HCT116 (cell line): ENCODE data around the gene SLFN14. TPM values are rescaled to one million over a fixed set of nuclear protein-coding genes. Genes with fewer than 3 reads are reported as not detected.

Experiments used
- ATAC-seq: fragments of 200-7000 bp; cut with Tn5 transposase; 2 replicates; pipeline ENCODE4 v1.9.1; 2020; ENCODE audit warnings: mild to moderate bottlenecking, moderate library complexity
- BruUV-seq: library from RNA; stranded (reverse); fragments of 400-500 nt; replicated peaks from 2 replicates; lab custom pipeline; 2021; lab: Mats Ljungman, UMichigan
- CTCF ChIA-PET: fragments of 300-600 bp; sonication (Branson Sonifier 250); formaldehyde crosslinking; loops from one replicate; lab custom pipeline; 2021; ENCODE audit warnings: antibody characterized with exemption; lab: Charles Lee
- POLR2A ChIA-PET: fragments of 300-600, 350-600 bp; sonication (Branson Sonifier 250); formaldehyde crosslinking; loops from one replicate; lab custom pipeline; 2021; ENCODE audit warnings: antibody characterized with exemption; lab: Charles Lee
- RAD21 ChIA-PET, 2 experiments: fragments of 300-600 bp; sonication (Branson Sonifier 250); formaldehyde crosslinking; loops; one replicate each; lab custom pipeline; 2023; ENCODE audit warnings: low total read pairs in 2 of 2; ENCODE audit not compliant: uncharacterized antibody in 2 of 2, unreplicated experiment in 2 of 2, low non-redundant PET in 1 of 2; lab: Charles Lee
- DNase-seq: peaks from one replicate; pipeline ENCODE4 v3.0.0-alpha.2; 2010; ENCODE audit warnings: low read depth, low spot score
- H2AFZ ChIP-seq: fragments of 200-600 bp; shearing (Covaris generic), sonication (generic); 2 replicates; pipeline ENCODE4 v1.6.1; 2017; ENCODE audit warnings: low read depth, mixed run types, mixed read lengths, antibody characterized with exemption, low read length; ENCODE audit not compliant: poor library complexity, severe bottlenecking
- H3K27ac ChIP-seq: 2 replicates; pipeline ENCODE4 v1.5.1; 2012; ENCODE audit warnings: low read depth, low read length
- H3K27me3 ChIP-seq: fragments of 200-600 bp; sonication (generic); 2 replicates; pipeline ENCODE4 v1.6.1; 2016; ENCODE audit warnings: mixed run types, low read length, mixed read lengths; ENCODE audit not compliant: insufficient read depth
- H3K36me3 ChIP-seq, 2 experiments: fragments of 200-500 bp in 1 of 2; fragments of 200-600 bp in 1 of 2; sonication (Bioruptor generic) in 1 of 2; sonication (generic) in 1 of 2; 2 replicates each; pipeline versions ENCODE4 v1.5.1 to v1.6.1; 2014 to 2016; ENCODE audit warnings: low read length in 2 of 2, inconsistent platforms in 1 of 2, mixed read lengths in 1 of 2, mixed run types in 1 of 2; ENCODE audit not compliant: insufficient read depth in 2 of 2, control insufficient read depth in 1 of 2
- H3K4me1 ChIP-seq, 2 experiments: fragments of 200-600 bp in 1 of 2; sonication (generic) in 1 of 2; 2 replicates each; pipeline versions ENCODE4 v1.5.1 to v1.6.1; 2012 to 2017; ENCODE audit warnings: low read length in 2 of 2, inconsistent platforms in 1 of 2, mild to moderate bottlenecking in 1 of 2, mixed read lengths in 1 of 2, mixed run types in 1 of 2, moderate library complexity in 1 of 2; ENCODE audit not compliant: insufficient read depth in 2 of 2, control insufficient read depth in 1 of 2
- H3K4me2 ChIP-seq: fragments of 200-600 bp; sonication (generic); 2 replicates; pipeline ENCODE4 v1.6.1; 2017; ENCODE audit warnings: mixed run types, low read length, mixed read lengths
- H3K4me3 ChIP-seq, 2 experiments: fragments of 200-600 bp in 1 of 2; sonication (generic) in 1 of 2; replicated peaks in 1 of 2; 2 replicates each; pipeline ENCODE4 v1.5.1; 2011 to 2016; ENCODE audit warnings: low read length in 2 of 2, control low read depth in 1 of 2, low read depth in 1 of 2, mild to moderate bottlenecking in 1 of 2, mixed read lengths in 1 of 2, mixed run types in 1 of 2
- H3K79me2 ChIP-seq: fragments of 200-600 bp; sonication (generic); 2 replicates; pipeline ENCODE4 v1.6.1; 2017; ENCODE audit warnings: mild to moderate bottlenecking, mixed run types, low read length, moderate library complexity, mixed read lengths; ENCODE audit not compliant: insufficient read depth
- H3K9ac ChIP-seq: fragments of 200-600 bp; sonication (generic); 2 replicates; pipeline ENCODE4 v1.6.1; 2016; ENCODE audit warnings: low read length, mixed read lengths
- H3K9me2 ChIP-seq: fragments of 200-600 bp; sonication (generic), shearing (Covaris generic); 2 replicates; pipeline ENCODE4 v1.6.1; 2017; ENCODE audit warnings: mixed run types, mild to moderate bottlenecking, moderate library complexity; ENCODE audit not compliant: insufficient read depth
- H3K9me3 ChIP-seq, 2 experiments: fragments of 200-500 bp in 1 of 2; fragments of 200-600 bp in 1 of 2; sonication (Bioruptor generic) in 1 of 2; sonication (generic) in 1 of 2; 2 replicates each; pipeline ENCODE4 v1.6.1; 2014 to 2017; ENCODE audit warnings: low read length in 2 of 2, mixed read lengths in 2 of 2, inconsistent platforms in 1 of 2, low read depth in 1 of 2, mild to moderate bottlenecking in 1 of 2, mixed run types in 1 of 2, moderate library complexity in 1 of 2; ENCODE audit not compliant: control insufficient read depth in 1 of 2, insufficient read depth in 1 of 2
- H4K20me1 ChIP-seq: fragments of 200-600 bp; sonication (generic), shearing (Covaris generic); 2 replicates; pipeline ENCODE4 v1.6.1; 2017; ENCODE audit warnings: mixed run types, mild to moderate bottlenecking, moderate library complexity; ENCODE audit not compliant: insufficient read depth
- CBX3 ChIP-seq: IDR thresholded peaks from 2 replicates; pipeline ENCODE4 v1.6.1; 2012; ENCODE audit warnings: low read depth
- CEBPB ChIP-seq: IDR thresholded peaks from 2 replicates; pipeline ENCODE4 v1.6.1; 2012; ENCODE audit warnings: low read depth
- CTCF ChIP-seq, 3 experiments: fragments of 200-600 bp in 1 of 3; sonication (generic) in 1 of 3; IDR thresholded peaks in 2 of 3; conservative IDR thresholded peaks in 1 of 3; 2 replicates each; pipeline ENCODE4 v1.5.1; 2012 to 2017; ENCODE audit warnings: low read depth in 2 of 3, low read length in 2 of 3, antibody characterized with exemption in 1 of 3, borderline replicate concordance in 1 of 3, control low read depth in 1 of 3, mild to moderate bottlenecking in 1 of 3, mixed read lengths in 1 of 3, mixed run types in 1 of 3, moderate library complexity in 1 of 3; ENCODE audit not compliant: insufficient read depth in 1 of 3
- ELF1 ChIP-seq: IDR thresholded peaks from 2 replicates; pipeline ENCODE4 v1.6.1; 2012; ENCODE audit warnings: low read depth, borderline replicate concordance
- EZH2 ChIP-seq: fragments of 200-600 bp; sonication (generic); IDR thresholded peaks from 2 replicates; pipeline ENCODE4 v1.6.1; 2017; ENCODE audit warnings: antibody characterized with exemption, mixed run types
- EZH2phosphoT487 ChIP-seq: fragments of 200-600 bp; IDR thresholded peaks from 2 replicates; pipeline ENCODE4 v1.6.1; 2018; ENCODE audit warnings: antibody characterized with exemption, borderline replicate concordance
- JUND ChIP-seq: IDR thresholded peaks from 2 replicates; pipeline ENCODE4 v1.6.1; 2012
- POLR2A ChIP-seq: IDR thresholded peaks from 2 replicates; pipeline ENCODE4 v1.7.0; 2011; ENCODE audit warnings: borderline replicate concordance; ENCODE audit not compliant: insufficient read depth, insufficient read length; ENCODE audit errors: extremely low read depth
- REST ChIP-seq: IDR thresholded peaks from 2 replicates; pipeline ENCODE4 v1.6.1; 2012; ENCODE audit warnings: low read depth
- SRF ChIP-seq: IDR thresholded peaks from 2 replicates; pipeline ENCODE4 v1.6.1; 2012; ENCODE audit warnings: low read depth
- ZBTB33 ChIP-seq: IDR thresholded peaks from 2 replicates; pipeline ENCODE4 v1.6.1; 2011; ENCODE audit warnings: mild to moderate bottlenecking, low read length, moderate library complexity; ENCODE audit not compliant: insufficient replicate concordance; ENCODE audit errors: extremely low read depth
- intact Hi-C: fragments of 100-400 bp; cut with micrococcal nuclease; formaldehyde crosslinking; loops from 2 replicates; pipeline ENCODE4 v1.10.0; 2022
- total RNA-seq: library from RNA; stranded (reverse); gene quantifications from one replicate; pipeline ENCODE4 v1.2.1, GENCODE V29; 2021; ENCODE audit not compliant: unreplicated experiment

The SLFN14 gene
- total RNA-seq, 1 experiment from 2014 or later: not detected

- ChIA-PET CTCF (interaction anchor here (1.3 to 2.9 kb wide), 2 partner anchors 19 to 221 kb away, joined by 3 to 37 read pairs; no protein-coding TSS in a partner anchor), RAD21 (no interaction called here), POLR2A (no interaction called here)
- H3K9me3 ChIP-seq: no peaks in the 10 kb centered on the region
- no peak overlapping the region for H3K9ac ChIP-seq
- no peak for TF ChIP-seq POLR2A
- no peak for TF ChIP-seq EZH2phosphoT487
- no peak for TF ChIP-seq ELF1
- TF ChIP-seq CBX3: no peak
- no peak for TF ChIP-seq CEBPB
- TF ChIP-seq JUND: no peak
- TF ChIP-seq ZBTB33: no peak
- no peak for TF ChIP-seq REST
- TF ChIP-seq SRF: no peak
- no peak for TF ChIP-seq EZH2
- no peak for TF ChIP-seq CTCF (IDR thresholded peaks at IDR 0.05 in 2 of 3, conservative IDR thresholded peaks at IDR 0.05 in 1 of 3; ENCODE audit: borderline replicate concordance in 1 of 3, insufficient read depth in 1 of 3, low read depth in 2 of 3, low read length in 2 of 3)
- H4K20me1 ChIP-seq: no peaks in the 10 kb centered on the region
- no TSS peak for BruUV-seq
- H3K27me3 ChIP-seq: no peaks in the 10 kb centered on the region; the same call in 1 of the 2 replicates
- H3K4me1 ChIP-seq: peaks cover 0 to 2% of the 10 kb centered on the region in 2 experiments; a peak in 1 of 4 replicates
- no peak for DNase-seq
- H3K4me3 ChIP-seq: no peak overlapping the region
- no peak overlapping the region for H3K27ac ChIP-seq
- no peaks in the 10 kb centered on the region for H3K79me2 ChIP-seq
- no peak overlapping the region for H2AFZ ChIP-seq
- intact Hi-C loops: loop anchor here (5.0 kb wide), 3 partner anchors 277 to 1112 kb away; no protein-coding TSS in a partner anchor
- no peak for ATAC-seq
- no peaks in the 10 kb centered on the region for H3K9me2 ChIP-seq
- no peaks in the 10 kb centered on the region for H3K36me3 ChIP-seq
- no peak overlapping the region for H3K4me2 ChIP-seq
Measured at GRCh38 chr17:35534576-35535093, 26.0 kb downstream of the SLFN14 start.
